Measurements from ENCODE around the gene ARAP1.

Gene ARAP1

DNA sequence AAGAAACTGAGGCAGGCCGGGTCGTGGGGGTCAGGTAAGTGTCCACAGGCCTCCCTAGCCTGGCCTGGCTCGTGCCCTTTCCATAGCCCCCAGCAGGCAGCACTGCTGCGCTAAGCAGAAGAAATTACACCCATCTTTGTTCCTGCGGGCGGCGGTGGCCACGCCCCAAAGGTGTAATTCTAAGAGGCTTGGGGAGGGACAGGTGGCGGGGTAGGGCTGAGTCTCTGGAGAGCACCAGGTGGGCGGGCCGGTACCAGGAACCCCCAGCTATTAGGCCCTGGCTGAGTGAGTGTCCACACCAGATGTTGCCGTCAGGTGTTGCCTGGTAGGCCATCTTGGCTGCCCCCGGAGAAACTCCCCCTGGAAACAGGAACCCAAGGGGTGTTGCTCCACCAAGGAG, 12.3 kb upstream of the ARAP1 start:
- no peak for DNase-seq (ENCODE audit: low read depth in 1 of 2, low spot score in 1 of 2)

- DNase-seq (ENCODE audit: low read depth in 1 of 2, low spot score in 1 of 2), result no peak
These were observed 11.6 kb upstream of the ARAP1 start for GRCh38 chr11:72763823-72764222.

- DNase-seq (ENCODE audit: low read depth in 1 of 2, low spot score in 1 of 2), result no peak
These were observed 10.6 kb upstream of the ARAP1 start for GRCh38 chr11:72762641-72763304.

DNA sequence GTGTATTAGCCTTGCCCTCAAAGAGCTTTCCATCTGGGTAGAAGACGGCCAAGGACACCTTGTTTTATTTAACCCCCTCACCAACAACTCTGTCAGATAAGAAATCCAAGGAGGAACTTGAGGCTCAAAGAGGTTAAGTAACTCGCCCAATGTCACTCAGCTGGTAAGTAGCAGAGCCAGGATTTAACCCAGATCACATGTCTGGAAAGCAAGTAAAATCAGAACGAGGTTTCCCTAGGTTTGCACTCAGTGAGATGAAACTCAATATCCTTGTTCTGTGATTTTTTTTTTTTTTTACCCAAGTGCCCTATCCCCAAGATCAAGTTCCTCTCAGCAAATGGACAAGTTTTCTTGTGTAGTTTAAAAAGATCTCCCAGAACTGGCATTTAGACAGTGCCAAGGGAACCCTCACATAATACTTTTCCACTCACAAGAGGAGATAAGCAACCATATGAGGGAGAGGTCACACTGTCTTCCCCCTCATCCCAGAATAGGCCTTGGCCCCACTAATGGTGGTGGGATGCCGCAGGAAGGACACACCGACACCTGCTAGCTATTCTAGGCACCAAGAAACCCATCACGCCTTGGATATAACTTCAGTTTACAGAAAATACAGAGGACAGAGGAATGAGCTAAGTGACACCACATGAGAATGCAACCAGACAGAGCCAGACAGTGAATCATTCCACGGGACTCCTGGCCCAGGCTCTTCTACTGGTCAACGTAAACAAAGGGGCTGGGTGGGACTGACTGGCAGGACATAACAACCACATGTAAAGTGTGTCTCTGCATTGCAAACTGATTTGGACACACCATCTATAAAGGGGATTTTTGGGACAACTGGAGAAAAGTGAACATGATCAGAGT, 8.6 kb upstream of the ARAP1 start:
- no peak for DNase-seq (ENCODE audit: low read depth in 1 of 2, low spot score in 1 of 2)

GRCh38 chr11:72759468-72759985, 7.3 kb upstream of the ARAP1 start:
- no peak for DNase-seq (ENCODE audit: low read depth in 1 of 2, low spot score in 1 of 2)

GRCh38 chr11:72758690-72759389, 6.6 kb upstream of the ARAP1 start:
- DNase-seq (ENCODE audit: low read depth in 1 of 2, low spot score in 1 of 2), result no peak

DNA sequence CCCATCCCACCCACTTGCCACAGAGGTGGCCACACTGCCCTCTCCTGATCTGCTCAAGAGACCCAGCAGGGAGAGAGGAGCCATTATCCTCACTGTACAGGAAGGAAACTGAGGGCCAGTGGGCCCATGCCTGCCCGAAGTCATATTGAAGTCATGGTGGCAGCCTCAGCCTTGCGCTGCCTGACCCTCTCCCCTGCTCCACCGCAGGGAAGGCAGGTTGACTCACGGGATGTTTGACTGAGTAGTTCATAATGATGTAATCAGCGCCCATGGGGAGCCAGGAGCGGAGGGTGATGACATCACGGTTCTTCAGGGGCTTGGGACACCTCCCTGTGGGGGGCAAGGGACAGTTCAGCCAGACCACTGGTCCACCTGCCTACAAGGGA, 6.1 kb upstream of the ARAP1 start:
- no peak for DNase-seq (ENCODE audit: low read depth in 1 of 2, low spot score in 1 of 2)

DNA sequence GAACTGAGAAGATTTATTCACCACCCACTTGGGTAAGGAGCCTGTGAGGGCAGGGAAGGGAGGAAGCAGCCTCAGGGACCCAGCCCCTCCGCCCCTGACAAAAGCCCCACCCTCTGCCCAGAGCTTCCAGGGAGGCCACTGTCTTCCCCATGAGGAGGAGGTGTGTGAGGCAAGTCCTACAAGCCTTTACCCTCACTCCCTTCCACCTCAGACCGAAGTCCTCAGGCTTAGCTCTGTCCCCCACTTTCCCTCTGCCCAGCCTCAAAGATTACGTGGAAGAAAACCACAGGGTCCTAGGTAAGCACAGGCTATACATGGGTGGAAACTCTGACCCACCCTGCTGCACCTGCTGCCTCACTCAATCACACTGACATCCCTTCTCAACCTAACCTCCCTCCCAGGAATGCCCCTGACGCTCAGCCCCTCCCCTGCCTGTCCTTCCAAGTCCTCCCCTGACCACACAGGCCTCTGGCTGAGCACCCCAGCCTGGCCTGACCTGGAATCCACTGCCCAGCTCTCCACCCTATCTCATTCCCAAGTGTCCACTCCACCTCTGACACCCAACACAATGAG, 3.6 kb upstream of the ARAP1 start:
- DNase-seq (ENCODE audit: low read depth in 1 of 2, low spot score in 1 of 2), result no peak

DNA sequence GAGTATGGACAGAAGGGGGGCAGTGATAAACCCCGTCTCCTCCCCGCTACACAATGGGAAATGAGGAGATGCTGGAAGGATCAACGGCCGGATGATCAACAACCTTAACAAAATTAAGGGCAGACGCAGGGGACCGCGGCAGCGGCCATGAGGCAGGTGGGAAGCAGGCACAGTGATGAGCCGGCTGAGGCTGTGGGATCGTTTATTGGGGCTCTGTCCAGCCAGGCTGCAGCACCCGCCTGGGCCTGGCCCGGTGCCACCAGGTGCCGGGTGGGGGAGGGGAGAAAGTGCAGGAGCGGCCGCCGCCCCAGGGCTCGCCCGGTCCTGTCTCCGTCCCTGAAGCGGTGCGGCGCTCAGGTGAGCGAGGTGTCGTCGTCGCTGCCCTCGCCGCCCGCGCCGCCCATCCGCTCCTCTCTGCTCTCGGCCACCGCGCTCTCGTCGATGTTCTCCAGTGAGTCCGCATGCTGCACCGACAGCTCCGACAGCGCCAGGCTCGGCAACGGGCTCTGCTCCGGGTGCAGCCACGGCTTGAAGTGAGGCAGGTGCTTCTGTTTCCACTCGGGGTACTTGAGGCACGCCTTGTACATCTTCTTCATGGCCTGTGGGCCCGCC, 2.4 kb upstream of the ARAP1 start:
- DNase-seq (ENCODE audit: low read depth in 1 of 2, low spot score in 1 of 2), result no peak

- DNase-seq (ENCODE audit: low read depth in 1 of 2, low spot score in 1 of 2), result no peak
These were observed 1.9 kb upstream of the ARAP1 start for GRCh38 chr11:72754149-72754543.

- no peak for DNase-seq (ENCODE audit: low read depth in 1 of 2, low spot score in 1 of 2)
These were observed 1.3 kb upstream of the ARAP1 start for GRCh38 chr11:72753341-72754148.

DNA sequence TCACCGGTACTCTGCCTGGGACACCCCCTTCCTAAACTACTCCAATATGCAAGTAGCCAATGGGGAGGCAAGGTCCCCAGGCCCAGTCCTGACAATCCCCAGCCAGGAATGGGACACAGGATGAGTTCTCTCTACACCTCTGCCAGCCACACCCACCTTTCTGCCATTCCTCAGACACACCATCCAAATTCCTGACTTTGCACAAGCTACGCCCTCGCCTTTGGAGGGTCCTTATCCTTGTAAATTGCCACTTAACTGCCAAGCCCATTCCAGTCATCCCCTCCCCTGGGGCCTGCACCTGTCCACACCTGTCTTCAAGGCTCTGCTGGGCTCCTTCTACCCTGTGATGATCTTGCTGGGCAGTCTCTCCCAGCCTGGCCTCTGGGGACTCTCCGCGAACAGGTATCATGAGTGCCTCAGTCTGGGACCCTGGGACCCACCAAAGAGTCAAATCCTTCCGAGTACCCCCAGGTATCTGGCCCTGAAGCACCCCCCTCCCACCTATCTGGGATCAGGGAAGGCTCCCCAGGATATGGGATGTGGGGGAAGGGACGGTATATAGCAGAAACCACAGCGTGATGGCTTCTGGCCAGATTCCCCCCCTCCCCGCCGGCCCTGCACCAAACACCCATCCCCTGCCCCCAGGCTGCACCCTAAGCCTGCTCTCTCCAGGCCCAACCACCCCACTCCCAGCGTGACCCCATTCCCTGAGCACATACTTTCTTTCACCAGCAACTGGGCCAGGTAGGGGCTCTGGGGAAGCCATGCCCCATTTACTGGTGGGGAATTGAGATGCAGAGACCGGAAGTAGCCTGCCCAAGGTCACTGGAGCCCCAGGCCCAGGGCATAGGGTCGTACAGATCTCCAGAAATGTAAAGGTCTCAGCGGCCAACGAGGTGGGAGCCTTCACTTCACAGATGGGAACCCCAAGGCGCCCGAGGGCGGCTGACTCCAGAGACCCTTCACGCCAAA, 806 bp downstream of the ARAP1 start:
- DNase-seq (ENCODE audit: low read depth in 1 of 2, low spot score in 1 of 2), result no peak

DNA sequence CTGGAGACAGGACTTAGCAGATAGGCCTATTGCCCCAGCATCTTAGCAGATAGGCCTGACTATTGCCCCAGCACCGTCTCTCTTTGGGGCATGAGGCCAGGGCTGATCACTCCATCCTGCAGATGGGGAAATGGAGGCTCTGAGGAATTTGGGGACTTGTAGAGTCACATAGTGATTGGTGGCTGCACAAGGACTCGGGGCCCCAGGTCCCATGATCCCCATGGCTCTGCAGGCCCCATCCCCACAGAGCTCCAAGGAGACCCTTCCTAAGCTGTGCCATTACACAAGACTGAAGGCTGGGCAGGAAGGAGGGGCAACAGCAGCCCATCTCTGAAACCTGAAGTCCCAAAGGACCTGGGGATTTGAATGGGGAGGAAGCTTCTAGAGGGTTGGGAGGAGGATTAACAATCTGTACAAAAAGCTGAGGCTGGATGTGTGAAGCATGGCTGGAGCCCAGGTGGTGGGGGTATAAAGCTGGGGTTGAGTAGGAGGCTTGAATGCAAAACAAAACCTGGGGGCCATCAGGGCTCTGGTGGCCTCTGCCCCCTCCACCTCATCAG, 1.6 kb downstream of the ARAP1 start:
- no peak for DNase-seq (ENCODE audit: low read depth in 1 of 2, low spot score in 1 of 2)

- DNase-seq (ENCODE audit: low read depth in 1 of 2, low spot score in 1 of 2), result no peak
These were observed 2.1 kb downstream of the ARAP1 start for GRCh38 chr11:72750086-72750485.

- no peak for DNase-seq (ENCODE audit: low read depth in 1 of 2, low spot score in 1 of 2)
These were observed 4.8 kb downstream of the ARAP1 start for GRCh38 chr11:72747289-72747855.

- DNase-seq (ENCODE audit: low read depth in 1 of 2, low spot score in 1 of 2), result no peak
These were observed 5.4 kb downstream of the ARAP1 start for GRCh38 chr11:72746821-72747220.

DNA sequence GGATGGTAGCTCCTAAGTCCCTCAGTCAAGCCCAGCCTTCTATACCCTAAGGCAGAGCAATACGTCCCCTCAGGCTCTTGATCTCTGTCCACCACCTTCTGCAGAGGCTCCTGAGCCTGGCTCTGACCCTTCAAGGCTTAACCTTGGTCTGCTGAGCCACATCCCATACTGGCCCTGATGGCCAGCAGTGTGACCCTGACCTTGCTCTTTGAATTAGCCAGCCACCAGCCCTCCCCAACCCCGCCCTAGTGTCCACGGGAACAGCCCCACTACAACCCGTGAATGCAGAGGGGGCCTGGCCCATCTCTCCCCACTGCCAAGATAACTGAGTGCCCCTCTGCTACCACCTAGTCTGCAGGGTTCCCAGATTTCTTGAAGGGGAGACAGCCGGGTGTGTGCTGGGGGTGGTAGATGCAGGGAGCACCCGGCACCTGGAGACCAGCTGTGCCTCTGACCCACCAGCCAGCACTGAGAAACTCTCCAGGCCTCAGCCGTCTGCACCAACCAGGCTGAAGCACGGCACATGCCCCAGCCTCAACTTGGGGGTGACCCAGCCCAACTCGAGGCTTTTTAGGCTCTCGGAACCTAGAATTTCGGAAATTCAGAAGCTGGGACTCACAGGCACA, 6.2 kb downstream of the ARAP1 start:
- DNase-seq (ENCODE audit: low read depth in 1 of 2, low spot score in 1 of 2), result no peak

GRCh38 chr11:72745511-72745910, 6.7 kb downstream of the ARAP1 start:
- no peak for DNase-seq (ENCODE audit: low read depth in 1 of 2, low spot score in 1 of 2)

All from stimulated activated CD4-positive, alpha-beta T cell treated with anti-CD3 and anti-CD28 coated beads, Interleukin-15, amount 100 ng/mL, for 1 hour (primary cell).